HUES48 (cell line): ENCODE results near the gene KCNJ1.
A peak's percentile ranks its signal among the peaks of the same experiment; 100 is the strongest.

Experiments used
- H3K27ac ChIP-seq: one replicate; pipeline ENCODE4 v1.7.0; 2013; ENCODE audit warnings: low read depth, low read length, inconsistent platforms
- H3K27me3 ChIP-seq: 2 replicates; pipeline ENCODE4 v1.6.1; 2013; ENCODE audit warnings: mild to moderate bottlenecking, low read length; ENCODE audit not compliant: control insufficient read depth, insufficient read depth
- H3K36me3 ChIP-seq: 2 replicates; pipeline ENCODE4 v1.6.1; 2013; ENCODE audit warnings: low read length; ENCODE audit not compliant: control insufficient read depth, insufficient read depth
- H3K4me1 ChIP-seq: 2 replicates; pipeline ENCODE4 v1.6.1; 2013; ENCODE audit warnings: mild to moderate bottlenecking, low read length; ENCODE audit not compliant: control insufficient read depth, insufficient read depth
- H3K4me3 ChIP-seq: 2 replicates; pipeline ENCODE4 v1.5.1; 2013; ENCODE audit warnings: mild to moderate bottlenecking, low read depth, low read length
- H3K9ac ChIP-seq: 2 replicates; pipeline ENCODE4 v1.6.1; 2013; ENCODE audit warnings: mild to moderate bottlenecking, low read depth, low read length, moderate library complexity
- H3K9me3 ChIP-seq: 2 replicates; pipeline ENCODE4 v1.6.1; 2013; ENCODE audit warnings: low read length; ENCODE audit not compliant: control insufficient read depth, insufficient read depth

The KCNJ1 gene

DNA sequence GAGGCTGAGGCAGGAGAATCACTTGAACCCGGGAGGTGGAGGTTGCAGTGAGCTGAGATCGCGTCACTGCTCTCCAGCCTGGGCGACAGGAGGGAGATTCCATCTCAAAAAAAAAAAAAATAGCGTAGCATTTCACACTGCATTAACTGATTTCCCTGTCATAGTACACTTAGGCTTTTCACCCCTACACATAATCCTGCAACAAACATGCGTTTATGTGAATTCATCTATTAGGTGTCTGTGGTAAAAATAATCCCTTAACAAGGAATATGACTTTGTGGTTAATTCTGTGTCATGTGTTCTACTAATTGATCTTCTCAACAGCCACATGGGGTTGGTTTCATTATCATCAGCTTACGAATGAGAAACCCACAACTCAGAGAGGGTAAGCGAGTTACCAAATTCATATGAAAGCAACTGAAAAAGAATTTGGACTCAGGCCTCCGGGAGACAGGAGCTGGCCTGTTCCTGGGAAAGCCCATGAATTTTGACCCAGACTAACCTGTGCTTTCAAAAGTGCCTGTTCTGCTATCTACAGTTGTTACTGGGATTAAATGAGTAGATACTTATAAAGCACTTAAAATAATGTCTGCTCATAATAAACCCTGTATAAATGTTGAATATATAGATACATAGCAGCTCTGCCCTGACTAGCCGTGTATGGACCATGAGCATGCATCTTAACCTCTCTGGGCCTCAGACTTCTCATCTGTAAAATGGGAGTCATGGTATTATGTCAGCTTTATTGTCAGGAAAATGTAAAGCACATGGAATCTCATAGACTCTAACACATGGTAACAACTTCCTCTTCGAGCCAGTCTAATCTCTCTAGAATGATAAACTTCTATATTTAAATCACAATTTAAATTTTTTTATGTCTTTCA, 36.6 kb downstream of the KCNJ1 start:
- Histone ChIP-seq H3K27me3 (no peaks in the 10 kb centered on the region), H3K9ac (no peak overlapping the region), H3K9me3 (no peaks in the 10 kb centered on the region), H3K36me3 (no peaks in the 10 kb centered on the region), H3K4me1 (peaks cover 12% of the 10 kb centered on the region), H3K27ac (no peak overlapping the region), H3K4me3 (no peak overlapping the region)

DNA sequence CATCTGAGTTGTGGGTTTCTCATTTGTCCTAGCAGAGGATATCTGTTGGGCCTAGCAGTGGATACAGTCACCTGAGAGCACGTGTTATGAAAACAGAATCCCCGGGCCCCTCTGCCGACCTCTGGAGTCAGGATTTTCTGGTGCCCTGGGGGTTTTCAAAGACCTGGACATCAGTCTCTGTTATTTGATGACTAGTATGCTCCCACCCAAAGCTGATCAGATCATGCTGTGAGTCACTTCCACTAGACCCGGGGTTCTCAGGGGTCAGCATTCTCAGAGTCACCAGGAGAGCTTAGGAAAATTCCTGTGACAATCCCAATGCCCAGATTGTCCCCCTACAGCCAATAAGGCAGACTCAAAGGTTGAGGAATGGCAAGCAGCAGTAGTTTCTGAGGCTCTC, 38.7 kb downstream of the KCNJ1 start:
- Histone ChIP-seq H3K4me3 (no peak overlapping the region), H3K9me3 (no peaks in the 10 kb centered on the region), H3K9ac (no peak overlapping the region), H3K4me1 (peaks cover 16% of the 10 kb centered on the region), H3K27me3 (peaks cover 6% of the 10 kb centered on the region), H3K36me3 (no peaks in the 10 kb centered on the region), H3K27ac (no peak overlapping the region)

DNA sequence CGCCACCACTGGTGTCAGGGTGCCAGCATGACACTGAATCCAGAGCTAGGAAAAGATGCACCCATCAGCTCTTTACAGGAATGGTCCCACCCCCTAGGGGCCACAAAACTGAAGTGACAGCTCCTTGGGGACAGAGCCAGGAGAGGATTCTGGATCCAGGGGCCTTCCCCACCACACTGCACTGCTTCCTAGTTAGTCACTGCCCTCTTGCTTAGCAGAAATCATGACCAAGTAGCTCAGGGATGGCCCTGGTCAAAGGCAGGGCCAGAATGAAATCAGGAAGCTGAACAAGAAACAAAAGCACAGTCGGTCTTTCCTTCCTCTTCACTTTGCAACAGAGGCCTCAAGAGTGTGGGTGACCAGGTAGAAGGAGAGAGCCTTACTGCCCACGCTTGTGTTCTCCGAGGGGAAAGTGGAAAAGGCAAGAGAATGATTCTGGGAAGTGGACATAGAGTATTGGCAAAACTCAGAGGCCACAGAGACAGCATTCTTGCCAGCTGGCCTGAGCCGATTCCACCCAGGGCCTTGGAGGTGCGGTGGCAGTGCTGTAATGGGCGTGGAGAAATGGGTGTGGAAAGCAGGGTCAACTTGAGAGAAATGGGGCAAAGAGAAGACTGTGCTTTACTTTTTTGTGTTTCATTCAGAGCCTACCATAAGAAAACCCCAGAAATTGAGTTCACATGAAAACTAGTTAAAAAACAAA, 39.8 kb downstream of the KCNJ1 start:
- Histone ChIP-seq H3K9me3 (no peaks in the 10 kb centered on the region), H3K27me3 (peaks cover 7% of the 10 kb centered on the region), H3K4me3 (no peak overlapping the region), H3K27ac (no peak overlapping the region), H3K36me3 (no peaks in the 10 kb centered on the region), H3K4me1 (peaks cover 15% of the 10 kb centered on the region; the same call in 1 of the 2 replicates), H3K9ac (no peak overlapping the region)

DNA sequence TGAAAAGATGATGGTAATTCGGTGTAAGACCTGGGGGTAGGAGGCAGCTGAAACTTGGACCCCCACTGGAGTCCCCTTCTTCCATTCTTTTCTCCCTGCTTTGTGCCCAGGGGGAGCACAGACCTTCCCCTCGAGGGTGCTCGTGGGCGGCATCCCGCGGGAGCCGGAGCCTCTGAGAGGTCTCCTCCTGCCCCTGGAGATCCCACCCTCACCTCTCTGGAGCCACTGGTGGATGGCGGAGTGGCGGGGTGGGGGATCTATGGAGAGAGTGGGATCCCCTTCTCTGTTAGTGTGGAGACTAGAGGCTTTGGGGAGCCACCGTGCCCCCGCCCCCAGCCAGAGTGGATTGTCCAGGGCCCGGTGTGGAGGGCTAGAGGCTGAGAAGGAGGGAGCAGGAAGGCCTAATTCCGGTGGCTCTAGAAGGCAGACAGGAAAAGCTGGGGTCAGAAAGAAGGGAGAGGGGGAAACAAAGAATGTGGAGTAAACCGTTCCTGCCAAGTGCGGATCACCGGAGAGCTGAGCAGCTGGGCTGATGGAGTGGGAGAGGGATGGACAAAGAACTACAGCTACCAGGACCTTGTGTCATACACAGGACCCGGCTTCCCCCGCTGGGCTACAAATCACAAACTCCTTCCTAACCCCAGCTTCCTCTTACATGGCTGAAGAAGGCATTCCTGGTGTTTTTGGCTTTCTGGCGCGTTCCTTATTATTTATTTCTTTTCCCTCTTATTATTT, 41.9 kb downstream of the KCNJ1 start:
- H3K27ac ChIP-seq: no peak overlapping the region
- no peaks in the 10 kb centered on the region for H3K36me3 ChIP-seq
- peaks cover 8% of the 10 kb centered on the region; the same call in 1 of the 2 replicates for H3K4me1 ChIP-seq
- H3K9ac ChIP-seq: no peak overlapping the region
- no peak overlapping the region for H3K4me3 ChIP-seq
- no peaks in the 10 kb centered on the region for H3K9me3 ChIP-seq
- H3K27me3 ChIP-seq: peaks cover 7% of the 10 kb centered on the region

DNA sequence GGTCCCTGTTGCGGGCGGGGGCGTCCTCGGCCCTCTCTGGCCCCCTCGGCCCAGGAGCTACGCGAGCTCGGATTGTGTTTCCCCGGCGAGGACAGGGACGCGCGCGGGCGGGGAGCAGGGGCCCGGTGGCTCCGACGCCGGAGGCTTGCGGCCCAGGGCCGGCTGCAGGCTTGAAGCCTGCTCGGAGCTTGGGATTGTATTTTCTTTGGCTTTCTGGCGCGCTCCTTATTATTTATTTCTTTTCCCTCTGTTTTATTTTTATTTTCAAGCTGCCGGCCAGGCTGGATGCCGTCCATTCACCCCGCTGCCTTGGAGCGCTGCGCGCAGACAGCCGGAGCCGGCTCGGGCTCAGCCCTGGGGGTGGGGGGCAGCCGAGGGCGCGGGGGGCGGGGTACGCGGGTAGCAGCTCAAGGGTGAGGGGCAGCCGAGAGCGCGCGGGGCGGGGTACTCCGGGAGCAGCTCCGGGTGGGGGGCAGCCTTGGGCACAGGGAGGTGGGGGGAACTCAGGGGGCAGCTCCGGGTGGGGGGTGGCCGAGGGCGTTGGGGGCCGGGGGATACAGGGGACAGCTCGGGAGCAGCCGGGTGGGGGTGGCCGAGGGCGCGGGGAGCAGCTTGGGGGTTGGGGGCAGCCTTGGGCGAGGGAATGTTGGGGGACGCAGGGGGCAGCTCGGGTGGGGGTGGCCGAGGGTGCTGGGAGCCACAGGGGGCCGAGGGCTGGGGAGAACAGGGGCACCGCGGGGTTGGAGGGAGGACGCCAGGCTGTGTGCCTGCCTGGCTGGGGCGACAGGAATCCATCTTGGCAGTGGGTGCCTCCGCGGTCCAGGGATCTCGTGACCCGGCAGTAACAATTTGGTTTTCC, 42.7 kb downstream of the KCNJ1 start:
- H3K27ac ChIP-seq: no peak overlapping the region
- peak overlapping the region; percentile 45 for H3K4me3 ChIP-seq
- H3K36me3 ChIP-seq: no peaks in the 10 kb centered on the region
- H3K9me3 ChIP-seq: no peaks in the 10 kb centered on the region
- H3K27me3 ChIP-seq: peaks cover 7% of the 10 kb centered on the region
- peaks cover 12% of the 10 kb centered on the region; the same call in 1 of the 2 replicates for H3K4me1 ChIP-seq
- no peak overlapping the region for H3K9ac ChIP-seq

DNA sequence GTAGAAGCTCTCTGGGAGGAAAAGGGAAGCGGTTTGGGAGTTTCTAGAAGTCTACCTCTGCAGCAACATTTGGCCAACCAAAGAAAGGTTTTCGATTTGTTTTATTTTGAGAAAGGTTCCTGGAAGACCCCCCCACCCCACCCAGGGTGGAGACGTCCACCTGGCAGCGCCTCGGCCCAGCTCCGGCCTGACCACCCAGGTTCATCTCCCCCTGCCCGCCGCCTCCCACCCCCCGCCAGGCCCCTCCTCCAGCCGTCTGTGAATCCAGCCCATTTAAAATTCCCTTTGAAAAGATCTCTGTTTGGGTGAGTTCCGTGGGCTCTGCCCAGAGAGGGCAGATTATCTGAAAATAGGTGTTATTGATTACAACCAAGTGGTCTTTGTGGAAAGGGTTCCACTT, 43.3 kb downstream of the KCNJ1 start:
- Histone ChIP-seq H3K9ac (no peak overlapping the region), H3K27ac (no peak overlapping the region), H3K27me3 (peaks cover 7% of the 10 kb centered on the region), H3K4me1 (peaks cover 14% of the 10 kb centered on the region; the same call in 1 of the 2 replicates), H3K36me3 (no peaks in the 10 kb centered on the region), H3K9me3 (no peaks in the 10 kb centered on the region), H3K4me3 (peak overlapping the region; percentile 45)

DNA sequence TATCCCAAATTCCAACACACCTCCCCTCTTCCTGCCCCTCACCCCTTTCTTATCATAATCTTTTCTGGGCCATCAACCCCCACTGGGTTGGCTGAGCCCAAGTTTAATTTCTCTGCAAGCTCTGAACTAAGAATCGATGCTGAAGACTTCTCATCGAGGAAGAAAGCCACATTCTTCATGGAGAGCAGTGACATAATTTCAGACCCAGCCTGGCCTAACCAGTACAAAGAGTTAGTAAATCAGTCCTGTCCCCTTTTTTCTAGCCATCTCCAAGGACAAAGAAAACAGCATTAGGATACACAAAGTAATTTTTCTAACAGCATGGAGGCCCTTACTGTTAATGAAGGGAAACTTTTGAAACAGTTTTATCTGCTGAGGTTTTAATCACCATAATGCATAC, 45.0 kb downstream of the KCNJ1 start:
- Histone ChIP-seq H3K27me3 (peaks cover 7% of the 10 kb centered on the region), H3K9ac (no peak overlapping the region), H3K36me3 (no peaks in the 10 kb centered on the region), H3K4me3 (no peak overlapping the region), H3K27ac (no peak overlapping the region), H3K9me3 (no peaks in the 10 kb centered on the region), H3K4me1 (peaks cover 14% of the 10 kb centered on the region; the same call in 1 of the 2 replicates)

DNA sequence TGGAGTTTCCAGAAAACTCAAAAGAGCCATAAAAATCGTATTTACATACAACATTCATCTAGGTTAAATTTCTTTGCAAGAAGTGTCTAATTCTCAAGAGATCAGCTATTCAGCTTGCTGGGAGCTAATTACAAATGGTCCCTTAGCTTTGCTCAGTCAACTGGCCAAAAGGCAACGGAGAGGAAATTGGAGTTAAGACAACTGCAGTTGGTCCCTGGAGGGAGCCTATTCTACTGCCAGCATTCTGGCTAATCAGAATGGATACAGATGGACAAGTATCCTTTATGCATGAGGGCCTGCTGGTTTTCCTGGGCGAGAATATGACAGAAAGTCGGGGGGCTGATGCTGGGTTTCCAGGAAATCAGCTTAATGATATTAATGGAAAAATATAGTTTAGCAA, 45.5 kb downstream of the KCNJ1 start:
- Histone ChIP-seq H3K36me3 (no peaks in the 10 kb centered on the region), H3K27me3 (peaks cover 7% of the 10 kb centered on the region), H3K4me3 (no peak overlapping the region), H3K4me1 (peaks cover 14% of the 10 kb centered on the region; the same call in 1 of the 2 replicates), H3K9ac (no peak overlapping the region), H3K9me3 (no peaks in the 10 kb centered on the region), H3K27ac (no peak overlapping the region)

DNA sequence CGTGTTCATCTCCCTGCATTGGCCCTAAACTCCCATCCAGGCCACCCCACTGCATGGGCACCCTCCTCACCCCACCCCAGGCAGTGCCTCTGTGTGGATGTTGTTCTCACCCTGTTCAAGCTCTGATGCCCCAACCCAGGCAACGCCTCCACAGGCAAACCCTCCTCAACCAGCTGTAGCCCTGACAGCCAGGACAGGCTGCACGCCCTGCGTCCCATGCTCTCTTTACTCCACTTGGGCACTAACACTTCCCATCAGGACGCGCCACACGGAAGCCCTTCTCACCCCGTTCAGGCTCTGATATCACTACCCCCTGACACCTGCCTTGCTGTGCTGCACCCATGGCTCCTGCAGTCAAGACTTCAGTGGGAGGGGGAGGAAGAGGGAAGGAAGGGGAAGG, 47.9 kb downstream of the KCNJ1 start:
- no peaks in the 10 kb centered on the region for H3K9me3 ChIP-seq
- no peak overlapping the region for H3K27ac ChIP-seq
- H3K4me1 ChIP-seq: peaks cover 27% of the 10 kb centered on the region
- no peak overlapping the region for H3K4me3 ChIP-seq
- H3K9ac ChIP-seq: no peak overlapping the region
- no peaks in the 10 kb centered on the region for H3K36me3 ChIP-seq
- H3K27me3 ChIP-seq: peaks cover 7% of the 10 kb centered on the region
